KMS-11 (cell line): ENCODE data around the gene FLRT1.

Experiments
- H2AFZ ChIP-seq: fragments of 200-600 bp; sonication (generic); 2 replicates; pipeline ENCODE4 v1.6.1; 2016; ENCODE audit warnings: antibody characterized with exemption, mixed run types, low read depth
- H3K27ac ChIP-seq: fragments of 200-600 bp; sonication (generic); 2 replicates; pipeline ENCODE4 v1.6.1; 2016; ENCODE audit warnings: mild to moderate bottlenecking, mixed run types
- H3K27me3 ChIP-seq: fragments of 200-600 bp; sonication (generic); 2 replicates; pipeline ENCODE4 v1.6.1; 2017; ENCODE audit warnings: mild to moderate bottlenecking, low read depth, mixed run types, moderate library complexity; ENCODE audit not compliant: insufficient read depth
- H3K36me3 ChIP-seq: fragments of 200-600 bp; sonication (generic); 2 replicates; pipeline ENCODE4 v1.6.1; 2017; ENCODE audit warnings: mild to moderate bottlenecking, mixed run types; ENCODE audit not compliant: insufficient read depth
- H3K4me1 ChIP-seq: fragments of 200-600 bp; sonication (generic); 2 replicates; pipeline ENCODE4 v1.6.1; 2016; ENCODE audit warnings: mild to moderate bottlenecking, low read depth, mixed run types; ENCODE audit not compliant: poor library complexity, severe bottlenecking
- H3K4me2 ChIP-seq: fragments of 200-600 bp; sonication (generic); 2 replicates; pipeline ENCODE4 v1.7.0; 2016; ENCODE audit warnings: mild to moderate bottlenecking, mixed run types
- H3K4me3 ChIP-seq: fragments of 200-600 bp; sonication (generic); IDR thresholded peaks from 2 replicates; pipeline ENCODE4 v1.6.1; 2017; ENCODE audit warnings: low read depth, low read length, mixed read lengths; ENCODE audit not compliant: insufficient read depth
- H3K79me2 ChIP-seq: fragments of 200-600 bp; sonication (generic); 2 replicates; pipeline ENCODE4 v1.6.1; 2016; ENCODE audit warnings: low read depth, mixed run types; ENCODE audit not compliant: insufficient read depth
- H3K9ac ChIP-seq: fragments of 200-600 bp; sonication (generic); 2 replicates; pipeline ENCODE4 v1.6.1; 2016; ENCODE audit warnings: mild to moderate bottlenecking, mixed run types
- H4K20me1 ChIP-seq: fragments of 200-600 bp; sonication (generic); 2 replicates; pipeline ENCODE4 v1.6.1; 2016; ENCODE audit warnings: mild to moderate bottlenecking, mixed run types; ENCODE audit not compliant: insufficient read depth
- CTCF ChIP-seq: fragments of 200-600 bp; sonication (generic); conservative IDR thresholded peaks from 2 replicates; pipeline ENCODE4 v1.6.1; 2017; ENCODE audit warnings: low read depth, mild to moderate bottlenecking, antibody characterized with exemption, low read length, moderate library complexity, mixed read lengths

The FLRT1 gene

GRCh38 chr11:64076758-64077157, 41.0 kb downstream of the FLRT1 start:
- Histone ChIP-seq H3K36me3 (no peaks in the 10 kb centered on the region), H3K4me1 (no peaks in the 10 kb centered on the region), H3K4me2 (no peak overlapping the region), H3K9ac (no peak overlapping the region), H4K20me1 (no peaks in the 10 kb centered on the region), H3K27ac (no peak overlapping the region), H3K79me2 (no peaks in the 10 kb centered on the region), H3K4me3 (no peak overlapping the region), H3K27me3 (no peaks in the 10 kb centered on the region), H2AFZ (no peak overlapping the region)
- no peak for TF ChIP-seq CTCF

- Histone ChIP-seq H3K36me3 (no peaks in the 10 kb centered on the region), H3K79me2 (no peaks in the 10 kb centered on the region), H3K9ac (no peak overlapping the region), H2AFZ (no peak overlapping the region), H3K4me2 (no peak overlapping the region), H3K27ac (no peak overlapping the region), H3K27me3 (no peaks in the 10 kb centered on the region), H3K4me1 (no peaks in the 10 kb centered on the region), H3K4me3 (no peak overlapping the region), H4K20me1 (no peaks in the 10 kb centered on the region)
- no peak for TF ChIP-seq CTCF
Observed at GRCh38 chr11:64077607-64078006, 41.9 kb downstream of the FLRT1 start.

GRCh38 chr11:64078284-64078683, 42.6 kb downstream of the FLRT1 start:
- Histone ChIP-seq H3K27ac (no peak overlapping the region), H2AFZ (no peak overlapping the region), H3K36me3 (no peaks in the 10 kb centered on the region), H3K4me1 (no peaks in the 10 kb centered on the region), H3K4me2 (no peak overlapping the region), H4K20me1 (no peaks in the 10 kb centered on the region), H3K4me3 (no peak overlapping the region), H3K79me2 (no peaks in the 10 kb centered on the region), H3K27me3 (no peaks in the 10 kb centered on the region), H3K9ac (no peak overlapping the region)
- no peak for TF ChIP-seq CTCF

GRCh38 chr11:64078905-64079304, 43.2 kb downstream of the FLRT1 start:
- Histone ChIP-seq H3K27me3 (no peaks in the 10 kb centered on the region), H3K27ac (no peak overlapping the region)
- TF ChIP-seq CTCF: no peak

More at GRCh38 chr11:64078905-64079304, 43.2 kb downstream of the FLRT1 start:
- no peaks in the 10 kb centered on the region for H3K36me3 ChIP-seq
- no peak overlapping the region for H3K4me3 ChIP-seq
- H2AFZ ChIP-seq: no peak overlapping the region
- H3K79me2 ChIP-seq: no peaks in the 10 kb centered on the region
- no peak overlapping the region for H3K4me2 ChIP-seq
- H3K4me1 ChIP-seq: no peaks in the 10 kb centered on the region
- H4K20me1 ChIP-seq: no peaks in the 10 kb centered on the region
- no peak overlapping the region for H3K9ac ChIP-seq
